ENCODE results near the gene AGO4.

DNA sequence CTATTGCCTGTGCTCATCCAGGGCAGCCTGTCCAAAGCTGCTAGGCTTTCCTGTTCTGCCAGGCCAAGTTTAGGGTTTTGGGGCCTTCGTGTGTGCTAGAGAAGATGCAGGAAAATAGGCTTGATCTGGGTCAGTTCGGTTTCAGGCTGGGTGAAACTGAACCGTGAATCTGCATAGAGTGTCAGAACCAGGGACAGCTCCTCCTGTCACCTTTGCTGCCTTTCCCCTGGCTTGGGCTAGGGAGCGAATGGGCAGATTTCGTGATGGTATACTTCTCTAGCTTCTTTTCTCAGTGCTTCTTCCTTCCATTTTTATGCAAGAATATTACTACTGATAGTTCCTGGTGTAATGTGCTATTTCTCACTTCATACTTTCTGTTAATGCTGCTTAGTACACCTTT, 69.2 kb downstream of the AGO4 start:
- TF ChIP-seq POLR2A (IDR thresholded peaks at IDR 0.05; ENCODE audit: control extremely low read depth in 1 of 2, low read depth in 2 of 2, low read length in 2 of 2) (no peak), BACH1 (IDR thresholded peaks at IDR 0.05; ENCODE audit: low read length) (no peak), TAF1 (IDR thresholded peaks at IDR 0.05; ENCODE audit: low read depth, low read length) (no peak), EP300 (IDR thresholded peaks at IDR 0.05; ENCODE audit: borderline replicate concordance in 1 of 2, low read depth in 2 of 2, low read length in 2 of 2) (no peak), YY1 (IDR thresholded peaks at IDR 0.05; ENCODE audit: low read depth, low read length) (no peak), SP1 (IDR thresholded peaks at IDR 0.05; ENCODE audit: low read depth, low read length) (no peak), POLR2AphosphoS5 (IDR thresholded peaks at IDR 0.05; ENCODE audit: low read depth, low read length) (no peak)
- TF ChIP-seq, protein P1, sequence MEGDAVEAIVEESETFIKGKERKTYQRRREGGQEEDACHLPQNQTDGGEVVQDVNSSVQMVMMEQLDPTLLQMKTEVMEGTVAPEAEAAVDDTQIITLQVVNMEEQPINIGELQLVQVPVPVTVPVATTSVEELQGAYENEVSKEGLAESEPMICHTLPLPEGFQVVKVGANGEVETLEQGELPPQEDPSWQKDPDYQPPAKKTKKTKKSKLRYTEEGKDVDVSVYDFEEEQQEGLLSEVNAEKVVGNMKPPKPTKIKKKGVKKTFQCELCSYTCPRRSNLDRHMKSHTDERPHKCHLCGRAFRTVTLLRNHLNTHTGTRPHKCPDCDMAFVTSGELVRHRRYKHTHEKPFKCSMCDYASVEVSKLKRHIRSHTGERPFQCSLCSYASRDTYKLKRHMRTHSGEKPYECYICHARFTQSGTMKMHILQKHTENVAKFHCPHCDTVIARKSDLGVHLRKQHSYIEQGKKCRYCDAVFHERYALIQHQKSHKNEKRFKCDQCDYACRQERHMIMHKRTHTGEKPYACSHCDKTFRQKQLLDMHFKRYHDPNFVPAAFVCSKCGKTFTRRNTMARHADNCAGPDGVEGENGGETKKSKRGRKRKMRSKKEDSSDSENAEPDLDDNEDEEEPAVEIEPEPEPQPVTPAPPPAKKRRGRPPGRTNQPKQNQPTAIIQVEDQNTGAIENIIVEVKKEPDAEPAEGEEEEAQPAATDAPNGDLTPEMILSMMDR (IDR thresholded peaks at IDR 0.05; ENCODE audit: control extremely low read depth in 1 of 3, insufficient read depth in 1 of 3, low read depth in 1 of 3, low read length in 3 of 3): no peak
- TF ChIP-seq, protein P2, sequence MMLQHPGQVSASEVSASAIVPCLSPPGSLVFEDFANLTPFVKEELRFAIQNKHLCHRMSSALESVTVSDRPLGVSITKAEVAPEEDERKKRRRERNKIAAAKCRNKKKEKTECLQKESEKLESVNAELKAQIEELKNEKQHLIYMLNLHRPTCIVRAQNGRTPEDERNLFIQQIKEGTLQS (IDR thresholded peaks at IDR 0.05; ENCODE audit: insufficient read depth, low read depth, low read length): no peak
- TF ChIP-seq, protein P3, sequence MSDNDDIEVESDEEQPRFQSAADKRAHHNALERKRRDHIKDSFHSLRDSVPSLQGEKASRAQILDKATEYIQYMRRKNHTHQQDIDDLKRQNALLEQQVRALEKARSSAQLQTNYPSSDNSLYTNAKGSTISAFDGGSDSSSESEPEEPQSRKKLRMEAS (IDR thresholded peaks at IDR 0.05): no peak

Data from H1 (cell line).